Fibroblast of the aortic adventitia (primary cell): ENCODE data around the gene MAN2A2. TPM values are rescaled to one million over a fixed set of nuclear protein-coding genes. Genes with fewer than 3 reads are reported as not detected.

Experiments
- DNase-seq: peaks from one replicate; pipeline ENCODE4 v3.0.0-alpha.2; 2010; ENCODE audit warnings: low read depth
- H3K4me3 ChIP-seq: 2 replicates; pipeline ENCODE4 v1.5.1; 2011; ENCODE audit warnings: low read depth, mild to moderate bottlenecking, control low read depth, low read length, moderate library complexity
- total RNA-seq: library from RNA; depleted of rRNA; stranded (reverse); fragments of >200 nt; gene quantifications from 2 replicates; pipeline ENCODE4 v1.2.3, GENCODE V29; 2012; ENCODE audit warnings: low replicate concordance
- TF ChIP-seq, protein P1 (sequence below): IDR thresholded peaks from 2 replicates; pipeline ENCODE4 v1.5.1; 2011; ENCODE audit warnings: mild to moderate bottlenecking, low read length, control low read depth, inconsistent platforms; ENCODE audit not compliant: insufficient read depth

MAN2A2 gene
- total RNA-seq, 1 donor: 11.0 TPM

DNA sequence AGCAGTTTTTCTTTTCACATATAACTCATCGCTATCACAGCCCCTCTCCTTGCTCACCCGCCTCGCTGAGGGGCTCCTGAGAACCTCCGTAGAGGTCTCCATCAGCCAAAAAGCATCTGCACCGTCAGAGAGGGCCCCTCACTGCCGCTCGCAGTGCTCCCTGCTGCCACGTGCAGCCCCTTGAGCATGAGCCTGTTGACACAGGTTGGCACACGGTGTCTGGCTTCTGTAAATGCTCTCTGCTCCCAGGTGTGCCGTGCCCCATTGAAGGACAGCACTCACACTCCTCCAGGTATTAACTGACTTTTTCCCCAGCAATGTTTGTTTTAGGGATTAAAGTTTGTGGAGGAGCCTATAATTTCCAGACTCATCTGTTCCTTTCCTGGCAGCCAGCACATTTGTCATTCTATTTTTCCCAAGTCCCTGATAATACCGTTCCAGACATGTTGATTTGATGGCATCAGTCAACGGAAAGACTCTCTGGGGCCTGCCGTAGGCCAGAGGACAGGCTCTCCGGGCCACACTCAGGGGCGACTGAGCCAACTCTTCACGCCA lies 36.9 kb upstream of the MAN2A2 start:
- no peak overlapping the region for H3K4me3 ChIP-seq
- DNase-seq: no peak
- TF ChIP-seq, protein P1, sequence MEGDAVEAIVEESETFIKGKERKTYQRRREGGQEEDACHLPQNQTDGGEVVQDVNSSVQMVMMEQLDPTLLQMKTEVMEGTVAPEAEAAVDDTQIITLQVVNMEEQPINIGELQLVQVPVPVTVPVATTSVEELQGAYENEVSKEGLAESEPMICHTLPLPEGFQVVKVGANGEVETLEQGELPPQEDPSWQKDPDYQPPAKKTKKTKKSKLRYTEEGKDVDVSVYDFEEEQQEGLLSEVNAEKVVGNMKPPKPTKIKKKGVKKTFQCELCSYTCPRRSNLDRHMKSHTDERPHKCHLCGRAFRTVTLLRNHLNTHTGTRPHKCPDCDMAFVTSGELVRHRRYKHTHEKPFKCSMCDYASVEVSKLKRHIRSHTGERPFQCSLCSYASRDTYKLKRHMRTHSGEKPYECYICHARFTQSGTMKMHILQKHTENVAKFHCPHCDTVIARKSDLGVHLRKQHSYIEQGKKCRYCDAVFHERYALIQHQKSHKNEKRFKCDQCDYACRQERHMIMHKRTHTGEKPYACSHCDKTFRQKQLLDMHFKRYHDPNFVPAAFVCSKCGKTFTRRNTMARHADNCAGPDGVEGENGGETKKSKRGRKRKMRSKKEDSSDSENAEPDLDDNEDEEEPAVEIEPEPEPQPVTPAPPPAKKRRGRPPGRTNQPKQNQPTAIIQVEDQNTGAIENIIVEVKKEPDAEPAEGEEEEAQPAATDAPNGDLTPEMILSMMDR: no peak

DNA sequence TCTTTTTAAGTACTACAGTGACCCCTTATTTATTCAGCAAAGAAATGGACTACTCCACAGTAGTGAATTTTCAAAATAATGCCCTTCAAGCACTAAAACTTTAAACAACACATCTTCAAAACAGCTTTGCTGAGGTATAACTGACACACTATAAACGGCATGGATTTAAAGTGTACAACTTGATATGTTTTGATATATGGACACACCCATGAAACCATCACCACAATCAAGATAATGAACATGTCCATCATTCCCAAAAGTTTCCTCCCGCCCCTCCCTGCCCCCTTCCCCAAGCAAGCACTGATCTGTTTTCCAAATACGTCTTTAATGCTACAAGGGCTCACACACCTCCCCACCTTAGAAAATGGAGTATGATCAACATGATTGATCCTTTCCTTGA lies 36.3 kb upstream of the MAN2A2 start:
- DNase-seq: no peak
- TF ChIP-seq, protein P1: no peak
- H3K4me3 ChIP-seq: no peak overlapping the region

DNA sequence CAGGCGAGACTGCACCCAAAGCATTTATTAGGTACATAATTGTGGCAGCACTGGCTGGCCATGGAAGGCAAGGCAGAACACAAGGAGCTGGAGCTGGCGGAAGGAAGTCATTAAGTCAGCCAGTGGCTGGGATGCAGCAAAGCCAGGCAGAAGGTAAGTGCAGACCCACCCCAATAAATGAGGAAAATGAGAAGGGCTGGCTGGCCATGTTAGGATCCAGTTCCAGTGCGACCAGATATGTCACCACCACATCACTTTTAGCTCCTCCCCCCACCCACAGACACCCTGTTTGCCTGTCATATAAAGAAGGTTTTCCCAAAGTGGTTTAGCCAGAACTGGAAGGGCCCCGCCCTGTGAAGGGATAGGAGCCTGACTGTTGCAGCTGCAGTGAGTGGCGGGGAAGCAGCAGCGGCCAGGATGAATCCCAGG lies 34.8 kb upstream of the MAN2A2 start, which contains the start of gene FURIN:
TSS of gene FURIN (plus strand) at position 328 of the 429 bp plus-strand sequence. CDS start 7,153 bp downstream, outside the sequence.
- DNase-seq: no peak
- TF ChIP-seq, protein P1: no peak

DNA sequence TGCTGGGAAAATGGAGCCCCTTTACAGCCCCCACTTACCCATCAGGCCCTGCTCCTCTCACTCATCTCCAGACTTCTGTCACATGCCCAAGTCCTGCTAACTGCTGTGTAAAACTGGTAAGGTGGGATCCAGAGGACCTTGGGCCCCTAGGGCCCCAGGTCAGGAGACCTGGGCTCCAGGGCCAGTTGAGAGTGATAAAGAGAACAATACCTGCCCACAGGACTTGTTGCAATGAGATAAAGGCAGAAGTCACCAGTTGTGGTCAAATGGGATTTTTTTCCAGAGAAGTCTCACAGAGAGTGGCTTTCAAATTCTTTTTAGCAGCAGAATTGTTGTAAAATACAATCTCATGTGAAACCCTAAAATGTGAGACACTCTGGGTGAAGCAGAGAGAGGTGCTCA lies 34.0 kb upstream of the MAN2A2 start:
- H3K4me3 ChIP-seq: no peak overlapping the region
- DNase-seq: no peak
- TF ChIP-seq, protein P1: no peak

More for the DNA sequence above, 34.8 kb upstream of the MAN2A2 start, which contains the start of gene FURIN:
- H3K4me3 ChIP-seq: no peak within 1 kb of the TSS

DNA sequence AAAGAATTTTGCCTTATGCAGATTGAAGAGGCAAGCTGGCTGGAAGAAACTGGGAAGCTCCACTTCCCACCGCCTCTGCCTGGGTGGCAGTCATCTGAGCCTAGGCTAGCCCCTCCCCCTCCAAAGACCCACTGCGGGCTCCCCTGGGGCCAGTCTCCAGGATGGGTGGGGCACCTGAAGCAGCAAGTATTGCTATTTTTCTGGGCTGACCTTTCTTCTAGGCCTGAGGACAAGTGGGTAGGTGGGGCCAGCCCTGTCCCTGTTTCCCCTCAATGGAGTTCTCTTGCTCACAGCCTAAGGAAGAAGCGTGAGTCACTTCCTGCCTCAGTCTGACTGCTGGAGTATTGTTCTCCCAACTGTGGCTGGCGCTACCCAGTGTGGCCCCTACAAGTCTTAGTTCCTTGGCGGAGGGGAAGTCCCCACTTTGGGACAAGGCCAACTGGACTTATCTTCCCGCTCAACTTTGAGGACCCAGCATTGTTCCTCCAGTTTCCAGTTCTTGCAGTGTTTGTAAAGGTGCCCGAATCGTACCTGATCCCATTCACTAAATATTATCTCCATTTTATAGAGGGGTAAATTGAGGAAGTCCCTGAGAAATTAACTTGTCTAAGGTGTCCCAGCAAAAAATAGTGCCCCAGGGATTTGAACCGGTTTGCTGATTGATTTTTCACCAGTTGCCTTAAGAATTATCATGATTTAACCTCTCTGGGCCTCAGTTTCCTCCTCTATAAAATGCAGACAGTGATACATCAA lies 33.3 kb upstream of the MAN2A2 start:
- peak overlapping the region; percentile 80 for H3K4me3 ChIP-seq
- peak; percentile 90 for DNase-seq
- TF ChIP-seq, protein P1: no peak

DNA sequence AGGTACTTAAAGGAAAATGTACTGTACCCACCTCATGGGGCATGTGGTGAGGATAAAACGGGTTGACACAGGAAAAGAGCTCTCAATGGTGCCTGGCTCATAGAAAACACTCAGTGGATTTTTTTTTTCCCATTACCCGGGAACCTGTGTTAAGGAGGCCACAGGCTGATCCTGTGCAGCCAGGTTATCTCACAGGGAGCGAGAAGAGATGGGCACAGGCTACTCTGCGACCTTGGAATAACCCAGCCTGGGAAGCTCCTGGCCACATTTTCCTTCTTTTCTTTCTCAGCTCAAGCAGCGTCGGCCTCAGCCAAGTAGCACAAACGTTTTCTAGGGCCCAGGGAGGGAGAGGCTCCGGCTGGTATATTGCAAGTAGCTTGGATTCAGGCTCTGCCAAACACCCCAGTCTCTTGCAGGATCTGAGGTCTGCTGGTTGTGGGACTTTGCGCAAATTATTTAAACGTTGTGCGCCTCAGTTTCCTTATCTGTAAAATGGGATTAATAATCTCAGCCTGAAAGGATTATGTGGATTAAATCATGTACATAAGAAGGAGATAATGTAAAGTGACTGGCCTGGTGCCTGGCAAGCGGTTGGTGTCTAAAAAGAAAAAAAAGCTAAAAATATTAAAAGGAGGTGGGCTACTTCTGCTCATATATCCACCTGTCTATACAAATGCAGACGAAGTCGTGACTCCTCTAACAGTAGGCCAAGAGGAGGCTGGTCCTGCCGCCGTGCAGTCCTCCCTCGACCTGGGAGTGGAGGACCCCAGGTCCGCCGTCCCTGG lies 32.6 kb upstream of the MAN2A2 start:
- TF ChIP-seq, protein P1: no peak
- H3K4me3 ChIP-seq: peak overlapping the region; percentile 80
- peak; percentile 51 for DNase-seq
